Neuron (in vitro differentiated cells): ENCODE data around the gene TCIRG1.

Experiments
- H2AFZ ChIP-seq: one replicate; pipeline ENCODE4 v1.6.1; 2013; ENCODE audit warnings: low read depth, mild to moderate bottlenecking, inconsistent platforms, low read length, moderate library complexity
- H3K27me3 ChIP-seq: one replicate; pipeline ENCODE4 v1.6.1; 2013; ENCODE audit warnings: low read length; ENCODE audit not compliant: insufficient read depth
- H3K36me3 ChIP-seq: one replicate; pipeline ENCODE4 v1.6.1; 2013; ENCODE audit warnings: low read length; ENCODE audit not compliant: insufficient read depth
- H3K4me1 ChIP-seq: one replicate; pipeline ENCODE4 v1.6.1; 2013; ENCODE audit warnings: low read length; ENCODE audit not compliant: insufficient read depth
- H3K4me3 ChIP-seq: 2 replicates; pipeline ENCODE4 v1.5.1; 2013; ENCODE audit warnings: mild to moderate bottlenecking, low read length, moderate library complexity
- H3K9me3 ChIP-seq: one replicate; pipeline ENCODE4 v1.6.1; 2013; ENCODE audit warnings: low read length

Gene TCIRG1

GRCh38 chr11:68009391-68010089 lies 29.3 kb upstream of the TCIRG1 start:
- no peak overlapping the region for H2AFZ ChIP-seq
- H3K4me1 ChIP-seq, result peaks cover 52% of the 10 kb centered on the region
- no peaks in the 10 kb centered on the region for H3K9me3 ChIP-seq
- H3K4me3 ChIP-seq, result no peak overlapping the region
- H3K36me3 ChIP-seq, result no peaks in the 10 kb centered on the region
- no peaks in the 10 kb centered on the region for H3K27me3 ChIP-seq

- Histone ChIP-seq H3K4me3 (peak within 1 kb of the TSS; percentile 20), H3K27me3 (no peaks in the 10 kb centered on the region), H2AFZ (peak within 1 kb of the TSS; percentile 59), H3K36me3 (no peaks in the 10 kb centered on the region), H3K4me1 (peaks cover 58% of the 10 kb centered on the region), H3K9me3 (no peaks in the 10 kb centered on the region)
Measured at GRCh38 chr11:68010090-68011041, 28.5 kb upstream of the TCIRG1 start, which contains the start of gene ALDH3B1. Gene ALDH3B1 (plus strand): TSS chr11:68010327. CDS start chr11:68015298, 4,971 bp downstream.

GRCh38 chr11:68011051-68011943 lies 27.5 kb upstream of the TCIRG1 start:
- H2AFZ ChIP-seq, result peak overlapping the region; percentile 59
- H3K27me3 ChIP-seq, result no peaks in the 10 kb centered on the region
- no peak overlapping the region for H3K4me3 ChIP-seq
- H3K9me3 ChIP-seq, result no peaks in the 10 kb centered on the region
- H3K36me3 ChIP-seq, result no peaks in the 10 kb centered on the region
- peaks cover 58% of the 10 kb centered on the region for H3K4me1 ChIP-seq

- Histone ChIP-seq H3K27me3 (no peaks in the 10 kb centered on the region), H3K36me3 (no peaks in the 10 kb centered on the region), H3K4me1 (peaks cover 65% of the 10 kb centered on the region), H3K9me3 (no peaks in the 10 kb centered on the region), H3K4me3 (no peak overlapping the region), H2AFZ (no peak overlapping the region)
Measured at GRCh38 chr11:68012044-68012842, 26.6 kb upstream of the TCIRG1 start.

GRCh38 chr11:68012843-68013610 lies 25.8 kb upstream of the TCIRG1 start:
- Histone ChIP-seq H3K9me3 (no peaks in the 10 kb centered on the region), H3K4me1 (peaks cover 73% of the 10 kb centered on the region), H3K4me3 (no peak overlapping the region), H3K27me3 (no peaks in the 10 kb centered on the region), H2AFZ (no peak overlapping the region), H3K36me3 (no peaks in the 10 kb centered on the region)

- Histone ChIP-seq H3K36me3 (no peaks in the 10 kb centered on the region), H2AFZ (no peak overlapping the region), H3K27me3 (no peaks in the 10 kb centered on the region), H3K9me3 (no peaks in the 10 kb centered on the region), H3K4me3 (no peak overlapping the region), H3K4me1 (peaks cover 75% of the 10 kb centered on the region)
Measured at GRCh38 chr11:68013611-68014156, 25.1 kb upstream of the TCIRG1 start.

- no peaks in the 10 kb centered on the region for H3K27me3 ChIP-seq
- no peak overlapping the region for H3K4me3 ChIP-seq
- no peaks in the 10 kb centered on the region for H3K9me3 ChIP-seq
- peaks cover 73% of the 10 kb centered on the region for H3K4me1 ChIP-seq
- H3K36me3 ChIP-seq, result no peaks in the 10 kb centered on the region
- no peak overlapping the region for H2AFZ ChIP-seq
Measured at GRCh38 chr11:68014157-68014946, 24.5 kb upstream of the TCIRG1 start.

GRCh38 chr11:68014947-68015447 lies 23.8 kb upstream of the TCIRG1 start:
- Histone ChIP-seq H2AFZ (no peak overlapping the region), H3K4me3 (no peak overlapping the region), H3K4me1 (peaks cover 67% of the 10 kb centered on the region), H3K36me3 (no peaks in the 10 kb centered on the region), H3K27me3 (no peaks in the 10 kb centered on the region), H3K9me3 (no peaks in the 10 kb centered on the region)

GRCh38 chr11:68015467-68015866 lies 23.4 kb upstream of the TCIRG1 start:
- H3K9me3 ChIP-seq, result no peaks in the 10 kb centered on the region
- no peaks in the 10 kb centered on the region for H3K27me3 ChIP-seq
- no peaks in the 10 kb centered on the region for H3K36me3 ChIP-seq
- H3K4me1 ChIP-seq, result peaks cover 63% of the 10 kb centered on the region
- no peak overlapping the region for H2AFZ ChIP-seq
- no peak overlapping the region for H3K4me3 ChIP-seq

GRCh38 chr11:68016161-68016903 lies 22.5 kb upstream of the TCIRG1 start:
- Histone ChIP-seq H3K4me1 (peaks cover 62% of the 10 kb centered on the region), H3K9me3 (no peaks in the 10 kb centered on the region)

More at GRCh38 chr11:68016161-68016903, 22.5 kb upstream of the TCIRG1 start:
- H3K4me3 ChIP-seq, result no peak overlapping the region
- H2AFZ ChIP-seq, result no peak overlapping the region
- no peaks in the 10 kb centered on the region for H3K36me3 ChIP-seq
- no peaks in the 10 kb centered on the region for H3K27me3 ChIP-seq
